Measurements from ENCODE around the gene KIAA1614.
"Not testable (repeated sequence)": the region's sequence is repeated elsewhere in the genome, so short reads cannot be mapped to it uniquely, and the experiment has no call there.

Gene KIAA1614

DNA sequence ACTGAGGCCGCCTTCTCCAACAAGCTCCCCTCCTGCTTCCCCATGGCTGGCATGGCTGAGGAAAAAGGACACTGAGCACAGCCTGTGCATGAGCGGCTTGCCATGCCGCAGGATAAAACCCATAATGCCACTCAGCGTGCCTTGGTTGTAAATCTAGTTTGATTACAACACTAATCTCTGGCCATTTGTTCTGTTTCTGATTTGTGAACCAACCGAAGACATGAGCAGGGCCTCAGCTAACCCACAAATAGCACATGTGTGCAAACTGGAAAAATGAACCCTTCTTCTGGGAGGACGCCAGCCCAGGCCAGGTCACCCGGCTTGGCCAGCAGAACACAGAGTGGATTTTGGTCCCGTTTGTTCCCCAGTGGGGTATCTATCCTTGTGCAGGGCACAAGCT lies 56.1 kb downstream of the KIAA1614 start:
- H3K4me1 ChIP-seq (ENCODE audit: control extremely low read depth in 1 of 4, control insufficient read depth in 4 of 4, insufficient read depth in 4 of 4, low read length in 3 of 4); DNase-seq; CTCF ChIA-PET; H3K27me3 ChIP-seq (replicated peaks in 2 of 5; ENCODE audit: control insufficient read depth in 4 of 5, insufficient read depth in 5 of 5, low read length in 4 of 5); H3K27ac ChIP-seq (ENCODE audit: insufficient read depth in 1 of 2, low read depth in 1 of 2, low read length in 2 of 2, poor library complexity in 1 of 2, severe bottlenecking in 2 of 2); H3K4me3 ChIP-seq (ENCODE audit: control insufficient read depth in 1 of 7, extremely low read depth in 1 of 7, insufficient read depth in 4 of 7, low read depth in 2 of 7, low read length in 6 of 7); POLR2A ChIA-PET; H3K9me3 ChIP-seq (ENCODE audit: control extremely low read depth in 1 of 5, control insufficient read depth in 4 of 5, insufficient read depth in 2 of 5, low read depth in 1 of 5, low read length in 4 of 5): not testable (repeated sequence)
- H3K36me3 ChIP-seq (ENCODE audit: control insufficient read depth in 4 of 4, insufficient read depth in 4 of 4, low read length in 3 of 4), result peaks cover 9 to 66% (median 35%) of the 10 kb centered on the region in 4 experiments
- WGBS (ENCODE audit: insufficient coverage), result 98% methylated on average over 8 of the region's 8 CpGs

DNA sequence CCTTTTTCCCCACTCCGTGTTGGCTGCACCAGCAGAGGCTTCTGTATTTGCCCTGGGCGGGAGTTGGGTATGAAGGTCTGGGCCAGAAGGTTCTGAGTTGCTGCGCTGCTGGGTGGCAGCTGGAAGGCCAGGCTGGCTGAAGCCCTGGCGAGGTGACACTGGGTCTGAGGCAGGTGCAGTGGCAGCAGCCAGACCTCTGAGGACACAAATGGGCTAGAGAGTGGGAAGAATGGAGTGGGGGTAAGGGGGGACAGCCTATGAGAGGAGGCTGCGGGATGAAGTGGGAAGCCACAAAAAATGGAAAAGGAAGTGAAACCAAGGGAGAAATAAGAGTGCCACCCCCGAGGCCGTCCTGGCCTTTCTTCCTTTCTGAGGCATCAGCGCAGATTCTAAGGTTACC lies 56.7 kb downstream of the KIAA1614 start:
- Histone ChIP-seq H3K27ac (ENCODE audit: insufficient read depth in 1 of 2, low read depth in 1 of 2, low read length in 2 of 2, poor library complexity in 1 of 2, severe bottlenecking in 2 of 2) (no peak overlapping the region), H3K9me3 (ENCODE audit: control extremely low read depth in 1 of 5, control insufficient read depth in 4 of 5, insufficient read depth in 2 of 5, low read depth in 1 of 5, low read length in 4 of 5) (no peaks in the 10 kb centered on the region), H3K36me3 (ENCODE audit: control insufficient read depth in 4 of 4, insufficient read depth in 4 of 4, low read length in 3 of 4) (peaks cover 9 to 69% (median 35%) of the 10 kb centered on the region in 4 experiments), H3K4me3 (ENCODE audit: control insufficient read depth in 1 of 7, extremely low read depth in 1 of 7, insufficient read depth in 4 of 7, low read depth in 2 of 7, low read length in 6 of 7) (no peak overlapping the region), H3K27me3 (replicated peaks in 2 of 5; ENCODE audit: control insufficient read depth in 4 of 5, insufficient read depth in 5 of 5, low read length in 4 of 5) (no peaks in the 10 kb centered on the region), H3K4me1 (ENCODE audit: control extremely low read depth in 1 of 4, control insufficient read depth in 4 of 4, insufficient read depth in 4 of 4, low read length in 3 of 4) (peaks cover 0 to 2% (median 0%) of the 10 kb centered on the region in 4 experiments)
- ChIA-PET CTCF (no interaction called here), POLR2A (no interaction called here)
- WGBS (ENCODE audit: insufficient coverage), result 76% methylated on average over 6 of the region's 8 CpGs
- no peak for DNase-seq

DNA sequence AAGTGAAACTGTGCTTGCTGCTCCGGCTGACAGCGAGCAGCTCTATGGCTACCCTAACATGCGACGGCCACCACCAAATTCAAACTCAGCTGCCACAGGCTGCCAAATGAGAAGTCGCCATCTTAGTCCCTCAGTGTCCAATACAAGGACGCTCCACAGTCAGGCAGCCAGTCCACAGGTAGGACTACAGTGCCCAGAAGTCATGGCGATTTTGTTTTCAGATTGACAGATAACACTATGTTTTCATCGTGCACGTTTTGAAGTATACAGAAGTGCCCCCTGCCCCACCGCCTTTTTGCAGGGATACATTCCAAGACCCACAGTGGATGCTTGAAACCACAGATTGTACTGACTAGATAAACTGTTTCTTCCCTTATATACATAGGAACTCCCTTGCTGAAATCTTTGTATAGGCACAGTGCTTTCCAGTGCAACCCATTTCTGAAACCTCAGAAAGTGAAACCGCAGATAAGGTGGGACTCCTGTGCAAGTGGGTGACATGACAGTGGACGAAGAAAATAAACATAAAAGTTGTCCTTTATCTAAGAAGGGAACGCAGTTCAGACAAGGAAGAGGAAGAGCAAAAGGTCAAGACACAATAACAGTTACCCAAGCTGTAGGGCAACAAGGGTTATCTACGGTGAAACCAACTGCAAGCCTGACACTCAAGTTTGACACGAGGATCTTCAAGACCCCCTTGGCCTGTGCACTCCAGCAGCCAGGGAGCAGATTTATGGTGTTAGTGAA lies 57.8 kb downstream of the KIAA1614 start:
- Histone ChIP-seq H3K9me3 (ENCODE audit: control extremely low read depth in 1 of 5, control insufficient read depth in 4 of 5, insufficient read depth in 2 of 5, low read depth in 1 of 5, low read length in 4 of 5) (no peaks in the 10 kb centered on the region), H3K27ac (ENCODE audit: insufficient read depth in 1 of 2, low read depth in 1 of 2, low read length in 2 of 2, poor library complexity in 1 of 2, severe bottlenecking in 2 of 2) (no peak overlapping the region), H3K4me1 (ENCODE audit: control extremely low read depth in 1 of 4, control insufficient read depth in 4 of 4, insufficient read depth in 4 of 4, low read length in 3 of 4) (peaks cover 0 to 2% (median 0%) of the 10 kb centered on the region in 4 experiments), H3K36me3 (ENCODE audit: control insufficient read depth in 4 of 4, insufficient read depth in 4 of 4, low read length in 3 of 4) (peaks cover 10 to 66% (median 36%) of the 10 kb centered on the region in 4 experiments), H3K27me3 (replicated peaks in 2 of 5; ENCODE audit: control insufficient read depth in 4 of 5, insufficient read depth in 5 of 5, low read length in 4 of 5) (no peaks in the 10 kb centered on the region), H3K4me3 (ENCODE audit: control insufficient read depth in 1 of 7, extremely low read depth in 1 of 7, insufficient read depth in 4 of 7, low read depth in 2 of 7, low read length in 6 of 7) (no peak overlapping the region)
- peak in 1 of 3 donors; percentile 4 for DNase-seq
- ChIA-PET POLR2A (no interaction called here), CTCF (interaction anchor here (1.6 kb wide), 1 partner anchor 9 kb away, joined by 3 read pairs; no protein-coding TSS in a partner anchor)
- 94% methylated on average over 15 of the region's 15 CpGs for WGBS (ENCODE audit: insufficient coverage)

DNA sequence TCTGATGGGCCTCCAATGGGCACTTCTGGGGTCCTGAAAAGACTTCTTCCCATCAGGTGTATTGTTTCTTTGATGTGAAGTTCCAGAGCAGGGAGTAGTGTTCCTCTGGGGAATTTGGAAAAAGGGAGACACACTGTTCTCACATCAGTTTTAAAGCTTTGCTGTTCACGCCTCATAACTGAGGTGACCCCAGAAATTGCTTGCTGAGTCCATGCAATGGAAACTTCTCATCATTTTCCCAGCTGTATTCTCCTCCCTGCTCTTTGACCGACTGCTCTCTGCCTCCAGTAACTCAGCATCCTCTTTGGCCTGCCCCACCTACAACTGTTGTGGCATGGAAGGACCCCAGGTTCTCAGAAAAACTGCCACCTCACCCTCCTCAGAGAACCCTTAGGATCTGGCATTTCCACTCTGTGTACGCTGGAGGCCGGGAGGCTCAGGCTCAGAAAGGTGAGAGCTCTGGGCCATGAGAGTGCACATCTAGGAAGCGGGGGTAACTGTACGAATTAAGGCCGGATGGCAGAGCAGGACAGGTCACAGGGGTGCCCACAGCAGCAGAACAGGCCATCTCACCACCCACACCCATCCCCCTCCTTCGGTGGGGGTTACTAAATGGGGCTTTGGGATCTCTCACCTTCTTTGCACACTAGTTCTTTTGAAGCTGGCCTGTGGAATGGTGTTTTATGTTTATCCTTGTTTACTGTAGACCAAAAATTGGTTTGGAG lies 58.7 kb downstream of the KIAA1614 start:
- no peaks in the 10 kb centered on the region for H3K27me3 ChIP-seq (replicated peaks in 2 of 5; ENCODE audit: control insufficient read depth in 4 of 5, insufficient read depth in 5 of 5, low read length in 4 of 5)
- ChIA-PET POLR2A (no interaction called here), CTCF (interaction anchor here (1.6 kb wide), 1 partner anchor 8 kb away, joined by 3 read pairs; no protein-coding TSS in a partner anchor)
- no peak overlapping the region for H3K4me3 ChIP-seq (ENCODE audit: control insufficient read depth in 1 of 7, extremely low read depth in 1 of 7, insufficient read depth in 4 of 7, low read depth in 2 of 7, low read length in 6 of 7)
- no peak overlapping the region for H3K27ac ChIP-seq (ENCODE audit: insufficient read depth in 1 of 2, low read depth in 1 of 2, low read length in 2 of 2, poor library complexity in 1 of 2, severe bottlenecking in 2 of 2)
- DNase-seq, result no peak
- peaks cover 15 to 68% (median 41%) of the 10 kb centered on the region in 4 experiments for H3K36me3 ChIP-seq (ENCODE audit: control insufficient read depth in 4 of 4, insufficient read depth in 4 of 4, low read length in 3 of 4)
- H3K9me3 ChIP-seq (ENCODE audit: control extremely low read depth in 1 of 5, control insufficient read depth in 4 of 5, insufficient read depth in 2 of 5, low read depth in 1 of 5, low read length in 4 of 5), result no peaks in the 10 kb centered on the region
- WGBS (ENCODE audit: insufficient coverage), result 100% methylated on average over 2 of the region's 8 CpGs
- peaks cover 0 to 2% (median 0%) of the 10 kb centered on the region in 4 experiments for H3K4me1 ChIP-seq (ENCODE audit: control extremely low read depth in 1 of 4, control insufficient read depth in 4 of 4, insufficient read depth in 4 of 4, low read length in 3 of 4)

DNA sequence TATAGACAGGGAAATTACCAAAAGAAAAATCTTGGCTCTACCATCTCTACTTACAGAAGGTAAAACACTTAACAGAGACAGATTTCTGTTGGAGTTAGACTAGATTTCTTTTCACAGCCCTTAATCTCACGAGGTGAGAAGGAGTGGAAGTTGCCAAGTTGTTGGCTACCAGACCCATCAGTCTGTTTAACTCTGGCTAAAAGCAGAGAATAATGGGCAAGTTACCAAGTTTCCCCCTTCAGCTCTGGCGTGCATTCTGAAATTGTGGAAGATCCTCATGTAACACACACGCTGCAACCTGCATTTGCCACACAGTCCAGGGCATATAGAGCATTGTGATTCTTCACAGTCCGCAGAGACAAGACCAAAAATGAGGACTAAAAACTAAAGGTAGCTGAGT lies 60.7 kb downstream of the KIAA1614 start:
- H3K27me3 ChIP-seq (replicated peaks in 2 of 5; ENCODE audit: control insufficient read depth in 4 of 5, insufficient read depth in 5 of 5, low read length in 4 of 5), result no peaks in the 10 kb centered on the region
- no peak overlapping the region for H3K4me3 ChIP-seq (ENCODE audit: control insufficient read depth in 1 of 7, extremely low read depth in 1 of 7, insufficient read depth in 4 of 7, low read depth in 2 of 7, low read length in 6 of 7)
- 98% methylated on average over 4 of the region's 4 CpGs for WGBS (ENCODE audit: insufficient coverage)
- H3K36me3 ChIP-seq (ENCODE audit: control insufficient read depth in 4 of 4, insufficient read depth in 4 of 4, low read length in 3 of 4), result peaks cover 25 to 71% (median 47%) of the 10 kb centered on the region in 4 experiments
- CTCF ChIA-PET, result no interaction called here
- POLR2A ChIA-PET, result no interaction called here
- DNase-seq, result no peak
- H3K4me1 ChIP-seq (ENCODE audit: control extremely low read depth in 1 of 4, control insufficient read depth in 4 of 4, insufficient read depth in 4 of 4, low read length in 3 of 4), result peaks cover 0 to 2% (median 0%) of the 10 kb centered on the region in 4 experiments
- H3K27ac ChIP-seq (ENCODE audit: insufficient read depth in 1 of 2, low read depth in 1 of 2, low read length in 2 of 2, poor library complexity in 1 of 2, severe bottlenecking in 2 of 2), result no peak overlapping the region
- no peaks in the 10 kb centered on the region for H3K9me3 ChIP-seq (ENCODE audit: control extremely low read depth in 1 of 5, control insufficient read depth in 4 of 5, insufficient read depth in 2 of 5, low read depth in 1 of 5, low read length in 4 of 5)

DNA sequence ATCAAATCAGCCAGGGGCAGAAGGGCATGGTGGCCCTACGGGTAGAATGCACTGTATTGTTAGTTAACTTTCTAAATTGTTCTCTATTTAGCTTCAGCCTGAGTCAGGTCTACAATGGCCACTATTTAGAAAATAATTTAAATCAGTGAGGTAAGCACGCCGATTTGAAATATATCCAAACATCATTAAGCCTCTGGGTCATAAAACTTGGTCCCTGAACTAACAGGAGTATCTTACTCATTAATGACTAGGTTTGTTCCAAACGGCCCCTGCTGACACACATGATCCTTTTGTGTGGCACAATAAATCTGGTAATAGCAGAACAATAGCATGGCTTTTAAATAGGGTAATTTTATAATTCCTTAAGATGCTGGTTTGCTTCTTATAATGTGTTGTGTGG lies 61.5 kb downstream of the KIAA1614 start:
- Histone ChIP-seq H3K27me3 (replicated peaks in 2 of 5; ENCODE audit: control insufficient read depth in 4 of 5, insufficient read depth in 5 of 5, low read length in 4 of 5) (no peaks in the 10 kb centered on the region), H3K36me3 (ENCODE audit: control insufficient read depth in 4 of 4, insufficient read depth in 4 of 4, low read length in 3 of 4) (peaks cover 25 to 74% (median 48%) of the 10 kb centered on the region in 4 experiments), H3K9me3 (ENCODE audit: control extremely low read depth in 1 of 5, control insufficient read depth in 4 of 5, insufficient read depth in 2 of 5, low read depth in 1 of 5, low read length in 4 of 5) (no peaks in the 10 kb centered on the region), H3K4me3 (ENCODE audit: control insufficient read depth in 1 of 7, extremely low read depth in 1 of 7, insufficient read depth in 4 of 7, low read depth in 2 of 7, low read length in 6 of 7) (no peak overlapping the region), H3K27ac (ENCODE audit: insufficient read depth in 1 of 2, low read depth in 1 of 2, low read length in 2 of 2, poor library complexity in 1 of 2, severe bottlenecking in 2 of 2) (no peak overlapping the region), H3K4me1 (ENCODE audit: control extremely low read depth in 1 of 4, control insufficient read depth in 4 of 4, insufficient read depth in 4 of 4, low read length in 3 of 4) (peaks cover 0 to 2% (median 0%) of the 10 kb centered on the region in 4 experiments)
- POLR2A ChIA-PET, result no interaction called here
- CTCF ChIA-PET, result interaction anchor here (1.5 to 2.3 kb wide), 2 partner anchors 8 to 111 kb away, joined by 3 to 7 read pairs; no protein-coding TSS in a partner anchor
- no peak for DNase-seq
- WGBS (ENCODE audit: insufficient coverage), result 67% methylated on average over 3 of the region's 4 CpGs

DNA sequence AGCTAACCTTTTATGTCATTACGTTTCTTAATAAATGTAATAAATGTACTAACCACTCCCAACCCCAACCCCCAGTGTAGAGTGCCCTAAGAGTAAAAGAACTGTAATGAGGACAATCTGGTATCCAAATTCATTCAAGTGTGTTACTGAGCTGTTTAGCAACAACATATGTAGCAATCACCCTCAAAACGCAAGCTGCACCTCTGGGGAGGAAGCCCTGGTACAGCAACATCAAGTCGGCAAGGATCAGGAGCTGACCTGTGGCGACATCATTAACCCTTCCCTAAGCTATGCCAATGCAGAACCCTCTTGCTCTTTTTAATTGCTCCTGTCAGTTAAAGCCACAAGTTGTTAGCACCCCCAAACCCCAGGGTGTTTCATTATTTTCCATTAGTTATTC lies 62.9 kb downstream of the KIAA1614 start:
- POLR2A ChIA-PET, result no interaction called here
- Histone ChIP-seq H3K4me3 (ENCODE audit: control insufficient read depth in 1 of 7, extremely low read depth in 1 of 7, insufficient read depth in 4 of 7, low read depth in 2 of 7, low read length in 6 of 7) (no peak overlapping the region), H3K27ac (ENCODE audit: insufficient read depth in 1 of 2, low read depth in 1 of 2, low read length in 2 of 2, poor library complexity in 1 of 2, severe bottlenecking in 2 of 2) (no peak overlapping the region), H3K9me3 (ENCODE audit: control extremely low read depth in 1 of 5, control insufficient read depth in 4 of 5, insufficient read depth in 2 of 5, low read depth in 1 of 5, low read length in 4 of 5) (no peaks in the 10 kb centered on the region), H3K4me1 (ENCODE audit: control extremely low read depth in 1 of 4, control insufficient read depth in 4 of 4, insufficient read depth in 4 of 4, low read length in 3 of 4) (no peaks in the 10 kb centered on the region), H3K36me3 (ENCODE audit: control insufficient read depth in 4 of 4, insufficient read depth in 4 of 4, low read length in 3 of 4) (peaks cover 28 to 61% (median 44%) of the 10 kb centered on the region in 4 experiments), H3K27me3 (replicated peaks in 2 of 5; ENCODE audit: control insufficient read depth in 4 of 5, insufficient read depth in 5 of 5, low read length in 4 of 5) (no peaks in the 10 kb centered on the region)
- CTCF ChIA-PET, result interaction anchor here (1.5 to 2.3 kb wide), 3 partner anchors 9 to 113 kb away, joined by 3 to 7 read pairs (median 3); no protein-coding TSS in a partner anchor
- DNase-seq, result no peak
- WGBS (ENCODE audit: insufficient coverage), result 100% methylated on average over 2 of the region's 4 CpGs

All from common myeloid progenitor, CD34-positive (primary cell).